Coronary artery (tissue), 2 donors: Measurements from ENCODE around the gene EFNB1.
A peak's percentile ranks its signal among the peaks of the same experiment; 100 is the strongest.

Source experiments
- DNase-seq: peaks from one replicate; pipeline ENCODE4 v3.0.0-alpha.2; 2017; ENCODE audit warnings: low spot score
- H3K27ac ChIP-seq, 2 donors: fragments of 200-600 bp; sonication (generic); one replicate each; pipeline ENCODE4 v1.5.1; 2016 to 2019
- H3K4me3 ChIP-seq: fragments of 200-600 bp; sonication (generic); 2 replicates; pipeline ENCODE4 v1.5.1; 2016; ENCODE audit warnings: mild to moderate bottlenecking, moderate library complexity
- CTCF ChIP-seq: fragments of 200-600 bp; sonication (generic); IDR thresholded peaks from one replicate; pipeline ENCODE4 v1.5.1; 2019; ENCODE audit warnings: antibody characterized with exemption

Gene EFNB1

GRCh38 chrX:68823413-68824151 lies 5.2 kb upstream of the EFNB1 start:
- no peak for DNase-seq
- TF ChIP-seq CTCF: no peak
- Histone ChIP-seq H3K27ac (no peak overlapping the region), H3K4me3 (no peak overlapping the region)

GRCh38 chrX:68824152-68824433 lies 4.7 kb upstream of the EFNB1 start:
- DNase-seq: peak; percentile 68
- Histone ChIP-seq H3K4me3 (no peak overlapping the region), H3K27ac (no peak overlapping the region)
- no peak for TF ChIP-seq CTCF

- no peak for TF ChIP-seq CTCF
- peak; percentile 47 for DNase-seq
- Histone ChIP-seq H3K4me3 (no peak overlapping the region), H3K27ac (no peak overlapping the region)
These were observed 4.2 kb upstream of the EFNB1 start for GRCh38 chrX:68824565-68825125.

- peak; percentile 61 for DNase-seq
- no peak for TF ChIP-seq CTCF
- Histone ChIP-seq H3K27ac (no peak overlapping the region), H3K4me3 (no peak overlapping the region)
These were observed 2.5 kb upstream of the EFNB1 start for GRCh38 chrX:68826113-68826980.

- Histone ChIP-seq H3K4me3 (no peak overlapping the region), H3K27ac (no peak overlapping the region)
- peak; percentile 24 for DNase-seq
- no peak for TF ChIP-seq CTCF
These were observed 1.6 kb upstream of the EFNB1 start for GRCh38 chrX:68827256-68827655.

GRCh38 chrX:68827848-68828624 lies 785 bp upstream of the EFNB1 start:
- TF ChIP-seq CTCF: peak; percentile 80
- peak; percentile 86 for DNase-seq
- Histone ChIP-seq H3K4me3 (peak overlapping the region; percentile 71), H3K27ac (peak overlapping the region; percentile 67 to 85)
